ENCODE data around the gene CD1D.

The CD1D gene

GRCh38 chr1:158227904-158228623 is 47.4 kb downstream of the CD1D start:
- no peak for TF ChIP-seq CTCF (IDR thresholded peaks at IDR 0.05; ENCODE audit: insufficient read depth, low read length, poor library complexity, severe bottlenecking)
- Histone ChIP-seq H3K9me2 (replicated peaks; ENCODE audit: insufficient read depth, low read length) (no peaks in the 10 kb centered on the region), H2AFZ (ENCODE audit: low read depth, low read length, severe bottlenecking) (no peak overlapping the region), H3K27me3 (ENCODE audit: low read length) (no peaks in the 10 kb centered on the region), H3K9me3 (ENCODE audit: insufficient read depth, low read length) (no peaks in the 10 kb centered on the region), H4K20me1 (ENCODE audit: low read depth, low read length) (no peaks in the 10 kb centered on the region), H3K4me3 (ENCODE audit: insufficient read depth, low read length, poor library complexity, severe bottlenecking) (no peak overlapping the region), H3K79me2 (ENCODE audit: insufficient read depth, low read length) (no peaks in the 10 kb centered on the region), H3K4me2 (ENCODE audit: low read depth, low read length, poor library complexity, severe bottlenecking) (no peak overlapping the region), H3F3A (ENCODE audit: insufficient read depth) (no peaks in the 10 kb centered on the region), H3K9ac (ENCODE audit: low read length) (no peak overlapping the region), H3K36me3 (ENCODE audit: low read length) (no peaks in the 10 kb centered on the region), H3K27ac (ENCODE audit: low read depth, low read length) (no peak overlapping the region)

All from SU-DHL-6 (cell line).